HEK293 (cell line): ENCODE results near the gene WWOX.

ENCODE experiments used
- CTCF ChIA-PET: fragments of 350-600 bp; formaldehyde crosslinking; extraction: SDS; loops from one replicate; lab custom pipeline; 2021; ENCODE audit warnings: antibody characterized with exemption; lab: Yijun Ruan, JAX
- POLR2A ChIA-PET: fragments of 300-600 bp; formaldehyde crosslinking; extraction: SDS; loops from one replicate; lab custom pipeline; 2020; ENCODE audit warnings: antibody characterized with exemption, inconsistent platforms; lab: Yijun Ruan, JAX
- H3K27ac ChIP-seq: fragments of 200-500 bp; sonication (Bioruptor generic); 2 replicates; pipeline ENCODE4 v1.5.1; 2014; ENCODE audit warnings: low read depth, low read length, control low read depth, inconsistent platforms; ENCODE audit errors: extremely low read depth
- H3K36me3 ChIP-seq, 2 experiments: fragments of 200-500 bp in 1 of 2; sonication (Bioruptor generic) in 1 of 2; 1 replicate in 1 of 2; 2 replicates in 1 of 2; pipeline ENCODE4 v1.5.1; 2014 to 2017; ENCODE audit warnings: inconsistent platforms in 2 of 2, low read length in 2 of 2; ENCODE audit not compliant: control insufficient read depth in 2 of 2, insufficient read depth in 1 of 2
- H3K4me1 ChIP-seq: fragments of 200-500 bp; sonication (Bioruptor generic); 2 replicates; pipeline ENCODE4 v1.5.1; 2014; ENCODE audit warnings: mild to moderate bottlenecking, low read length, inconsistent platforms; ENCODE audit not compliant: control insufficient read depth, insufficient read depth
- H3K4me3 ChIP-seq: 2 replicates; pipeline ENCODE4 v1.5.1; 2011; ENCODE audit warnings: low read depth, mild to moderate bottlenecking, control low read depth, low read length, moderate library complexity
- H3K9me3 ChIP-seq: fragments of 200-500 bp; sonication (Bioruptor generic); 2 replicates; pipeline ENCODE4 v1.5.1; 2014; ENCODE audit warnings: low read depth, low read length, inconsistent platforms; ENCODE audit not compliant: control insufficient read depth, insufficient read depth
- EGR2 ChIP-seq: fragments of 450-650 bp; formaldehyde crosslinking; IDR thresholded peaks from 2 replicates; pipeline ENCODE4 v1.5.1; 2016; ENCODE audit warnings: low read depth, missing biosample characterization, missing genetic modification characterization
- GFI1B ChIP-seq: fragments of 450-650 bp; formaldehyde crosslinking; IDR thresholded peaks from 2 replicates; pipeline ENCODE4 v1.5.1; 2016; ENCODE audit warnings: missing biosample characterization, missing genetic modification characterization
- PRDM1 ChIP-seq: fragments of 450-650 bp; formaldehyde crosslinking; IDR thresholded peaks from 2 replicates; pipeline ENCODE4; 2016; ENCODE audit warnings: missing biosample characterization, missing genetic modification characterization
- PRDM10 ChIP-seq: fragments of 450-650 bp; formaldehyde crosslinking; IDR thresholded peaks from 2 replicates; pipeline ENCODE4 v1.5.1; 2016; ENCODE audit warnings: missing biosample characterization, missing genetic modification characterization
- RBAK ChIP-seq: fragments of 450-650 bp; formaldehyde crosslinking; IDR thresholded peaks from 2 replicates; pipeline ENCODE4 v1.5.1; 2016; ENCODE audit warnings: missing biosample characterization, missing genetic modification characterization
- ZBTB10 ChIP-seq: fragments of 450-650 bp; formaldehyde crosslinking; IDR thresholded peaks from 2 replicates; pipeline ENCODE4 v1.5.1; 2016; ENCODE audit warnings: missing biosample characterization, missing genetic modification characterization
- ZBTB48 ChIP-seq: fragments of 450-650 bp; formaldehyde crosslinking; IDR thresholded peaks from 2 replicates; pipeline ENCODE4 v1.5.1; 2016; ENCODE audit warnings: missing biosample characterization, missing genetic modification characterization
- ZBTB7A ChIP-seq: fragments of 450-650 bp; formaldehyde crosslinking; IDR thresholded peaks from 2 replicates; pipeline ENCODE4 v1.5.1; 2016; ENCODE audit warnings: low read depth, missing biosample characterization, missing genetic modification characterization
- ZEB2 ChIP-seq: fragments of 450-650 bp; formaldehyde crosslinking; IDR thresholded peaks from 2 replicates; pipeline ENCODE4 v1.5.1; 2016; ENCODE audit warnings: missing biosample characterization, missing genetic modification characterization
- ZNF114 ChIP-seq: fragments of 450-650 bp; formaldehyde crosslinking; IDR thresholded peaks from 2 replicates; pipeline ENCODE4 v1.5.0; 2017; ENCODE audit warnings: missing biosample characterization, missing genetic modification characterization
- ZNF132 ChIP-seq: fragments of 450-650 bp; formaldehyde crosslinking; IDR thresholded peaks from 2 replicates; pipeline ENCODE4 v1.5.1; 2017; ENCODE audit warnings: missing biosample characterization, missing genetic modification characterization, borderline replicate concordance
- ZNF214 ChIP-seq: fragments of 450-650 bp; formaldehyde crosslinking; IDR thresholded peaks from 2 replicates; pipeline ENCODE4 v1.5.1; 2017; ENCODE audit warnings: missing biosample characterization, mild to moderate bottlenecking, missing genetic modification characterization, borderline replicate concordance
- ZNF221 ChIP-seq: fragments of 450-650 bp; formaldehyde crosslinking; IDR thresholded peaks from 2 replicates; pipeline ENCODE4 v1.5.1; 2017; ENCODE audit warnings: missing biosample characterization, missing genetic modification characterization, borderline replicate concordance
- ZNF292 ChIP-seq: fragments of 450-650 bp; formaldehyde crosslinking; IDR thresholded peaks from 2 replicates; pipeline ENCODE4 v1.5.1; 2016; ENCODE audit warnings: low read depth, missing biosample characterization, missing genetic modification characterization, borderline replicate concordance
- ZNF350 ChIP-seq: fragments of 450-650 bp; formaldehyde crosslinking; IDR thresholded peaks from 2 replicates; pipeline ENCODE4 v1.5.0; 2017; ENCODE audit warnings: missing biosample characterization, mild to moderate bottlenecking, missing genetic modification characterization
- ZNF433 ChIP-seq: fragments of 450-650 bp; formaldehyde crosslinking; IDR thresholded peaks from 2 replicates; pipeline ENCODE4 v1.5.1; 2016; ENCODE audit warnings: missing biosample characterization, missing genetic modification characterization, low read depth
- ZNF548 ChIP-seq: fragments of 450-650 bp; formaldehyde crosslinking; IDR thresholded peaks from 2 replicates; pipeline ENCODE4 v1.5.1; 2016; ENCODE audit warnings: missing biosample characterization, missing genetic modification characterization
- ZNF670 ChIP-seq: fragments of 450-650 bp; formaldehyde crosslinking; IDR thresholded peaks from 2 replicates; pipeline ENCODE4 v1.5.1; 2016; ENCODE audit warnings: missing biosample characterization, missing genetic modification characterization, low read depth
- ZNF701 ChIP-seq: fragments of 450-650 bp; formaldehyde crosslinking; IDR thresholded peaks from 2 replicates; pipeline ENCODE4 v1.5.1; 2016; ENCODE audit warnings: missing biosample characterization, missing genetic modification characterization
- ZNF792 ChIP-seq: fragments of 450-650 bp; formaldehyde crosslinking; IDR thresholded peaks from 2 replicates; pipeline ENCODE4 v1.5.1; 2016; ENCODE audit warnings: missing biosample characterization, missing genetic modification characterization
- TF ChIP-seq, protein P1 (sequence below): fragments of 450-650 bp; formaldehyde crosslinking; conservative IDR thresholded peaks from 2 replicates; pipeline ENCODE4 v1.5.1; 2016; ENCODE audit warnings: low read depth, missing biosample characterization, missing genetic modification characterization
- TF ChIP-seq, protein P2 (sequence below): fragments of 450-650 bp; formaldehyde crosslinking; IDR thresholded peaks from 2 replicates; pipeline ENCODE4 v1.5.1; 2016; ENCODE audit warnings: missing biosample characterization, missing genetic modification characterization
- TF ChIP-seq, protein P3 (sequence below): fragments of 450-650 bp; formaldehyde crosslinking; IDR thresholded peaks from 2 replicates; pipeline ENCODE4 v1.5.1; 2016; ENCODE audit warnings: missing biosample characterization, missing genetic modification characterization
- TF ChIP-seq, protein P4 (sequence below): fragments of 450-650 bp; formaldehyde crosslinking; IDR thresholded peaks from 2 replicates; pipeline ENCODE4; 2016; ENCODE audit warnings: missing biosample characterization, missing genetic modification characterization

Gene WWOX

GRCh38 chr16:79143026-79143425 is 1043.6 kb downstream of the WWOX start:
- H3K27ac ChIP-seq, result no peak overlapping the region
- no peaks in the 10 kb centered on the region for H3K36me3 ChIP-seq
- ChIA-PET POLR2A (no interaction called here), CTCF (no interaction called here)
- TF ChIP-seq ZBTB48 (no peak), ZNF433 (tag by site-specific recombination) (no peak), ZBTB10 (tag by site-specific recombination) (no peak), GFI1B (tag by site-specific recombination) (no peak), PRDM1 (tag by site-specific recombination) (no peak), ZNF350 (tag by site-specific recombination) (no peak), ZNF221 (tag by site-specific recombination) (no peak), ZNF132 (tag by site-specific recombination) (no peak), ZNF292 (tag by site-specific recombination) (no peak), ZEB2 (tag by site-specific recombination) (no peak), PRDM10 (no peak), ZNF114 (tag by site-specific recombination) (no peak), RBAK (no peak), ZNF548 (tag by site-specific recombination) (no peak), ZNF792 (tag by site-specific recombination) (no peak), ZBTB7A (tag by site-specific recombination) (no peak)
- TF ChIP-seq, protein P1, sequence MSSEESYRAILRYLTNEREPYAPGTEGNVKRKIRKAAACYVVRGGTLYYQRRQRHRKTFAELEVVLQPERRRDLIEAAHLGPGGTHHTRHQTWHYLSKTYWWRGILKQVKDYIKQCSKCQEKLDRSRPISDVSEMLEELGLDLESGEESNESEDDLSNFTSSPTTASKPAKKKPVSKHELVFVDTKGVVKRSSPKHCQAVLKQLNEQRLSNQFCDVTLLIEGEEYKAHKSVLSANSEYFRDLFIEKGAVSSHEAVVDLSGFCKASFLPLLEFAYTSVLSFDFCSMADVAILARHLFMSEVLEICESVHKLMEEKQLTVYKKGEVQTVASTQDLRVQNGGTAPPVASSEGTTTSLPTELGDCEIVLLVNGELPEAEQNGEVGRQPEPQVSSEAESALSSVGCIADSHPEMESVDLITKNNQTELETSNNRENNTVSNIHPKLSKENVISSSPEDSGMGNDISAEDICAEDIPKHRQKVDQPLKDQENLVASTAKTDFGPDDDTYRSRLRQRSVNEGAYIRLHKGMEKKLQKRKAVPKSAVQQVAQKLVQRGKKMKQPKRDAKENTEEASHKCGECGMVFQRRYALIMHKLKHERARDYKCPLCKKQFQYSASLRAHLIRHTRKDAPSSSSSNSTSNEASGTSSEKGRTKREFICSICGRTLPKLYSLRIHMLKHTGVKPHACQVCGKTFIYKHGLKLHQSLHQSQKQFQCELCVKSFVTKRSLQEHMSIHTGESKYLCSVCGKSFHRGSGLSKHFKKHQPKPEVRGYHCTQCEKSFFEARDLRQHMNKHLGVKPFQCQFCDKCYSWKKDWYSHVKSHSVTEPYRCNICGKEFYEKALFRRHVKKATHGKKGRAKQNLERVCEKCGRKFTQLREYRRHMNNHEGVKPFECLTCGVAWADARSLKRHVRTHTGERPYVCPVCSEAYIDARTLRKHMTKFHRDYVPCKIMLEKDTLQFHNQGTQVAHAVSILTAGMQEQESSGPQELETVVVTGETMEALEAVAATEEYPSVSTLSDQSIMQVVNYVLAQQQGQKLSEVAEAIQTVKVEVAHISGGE (tag by site-specific recombination), result no peak
- H3K9me3 ChIP-seq, result no peaks in the 10 kb centered on the region
- H3K4me1 ChIP-seq, result no peaks in the 10 kb centered on the region
- no peak overlapping the region for H3K4me3 ChIP-seq

- H3K4me3 ChIP-seq, result no peak overlapping the region
- no peaks in the 10 kb centered on the region for H3K4me1 ChIP-seq
- ChIA-PET CTCF (interaction anchor here (0.6 kb wide), 1 partner anchor 1774 kb away, joined by 3 read pairs; no protein-coding TSS in a partner anchor), POLR2A (no interaction called here)
- no peaks in the 10 kb centered on the region for H3K36me3 ChIP-seq
- H3K27ac ChIP-seq, result no peak overlapping the region
- no peaks in the 10 kb centered on the region for H3K9me3 ChIP-seq
- TF ChIP-seq, protein P2, sequence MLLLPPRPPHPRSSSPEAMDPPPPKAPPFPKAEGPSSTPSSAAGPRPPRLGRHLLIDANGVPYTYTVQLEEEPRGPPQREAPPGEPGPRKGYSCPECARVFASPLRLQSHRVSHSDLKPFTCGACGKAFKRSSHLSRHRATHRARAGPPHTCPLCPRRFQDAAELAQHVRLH, result no peak
- TF ChIP-seq ZNF670 (tag by site-specific recombination) (no peak), EGR2 (no peak), ZNF701 (tag by site-specific recombination) (no peak), ZNF214 (tag by site-specific recombination) (no peak), ZNF792 (tag by site-specific recombination) (no peak)
- TF ChIP-seq, protein P3, sequence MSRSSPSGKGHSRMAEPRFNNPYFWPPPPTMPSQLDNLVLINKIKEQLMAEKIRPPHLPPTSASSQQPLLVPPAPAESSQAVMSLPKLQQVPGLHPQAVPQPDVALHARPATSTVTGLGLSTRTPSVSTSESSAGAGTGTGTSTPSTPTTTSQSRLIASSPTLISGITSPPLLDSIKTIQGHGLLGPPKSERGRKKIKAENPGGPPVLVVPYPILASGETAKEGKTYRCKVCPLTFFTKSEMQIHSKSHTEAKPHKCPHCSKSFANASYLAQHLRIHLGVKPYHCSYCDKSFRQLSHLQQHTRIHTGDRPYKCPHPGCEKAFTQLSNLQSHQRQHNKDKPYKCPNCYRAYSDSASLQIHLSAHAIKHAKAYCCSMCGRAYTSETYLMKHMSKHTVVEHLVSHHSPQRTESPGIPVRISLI (tag by site-specific recombination), result no peak
- TF ChIP-seq, protein P4, sequence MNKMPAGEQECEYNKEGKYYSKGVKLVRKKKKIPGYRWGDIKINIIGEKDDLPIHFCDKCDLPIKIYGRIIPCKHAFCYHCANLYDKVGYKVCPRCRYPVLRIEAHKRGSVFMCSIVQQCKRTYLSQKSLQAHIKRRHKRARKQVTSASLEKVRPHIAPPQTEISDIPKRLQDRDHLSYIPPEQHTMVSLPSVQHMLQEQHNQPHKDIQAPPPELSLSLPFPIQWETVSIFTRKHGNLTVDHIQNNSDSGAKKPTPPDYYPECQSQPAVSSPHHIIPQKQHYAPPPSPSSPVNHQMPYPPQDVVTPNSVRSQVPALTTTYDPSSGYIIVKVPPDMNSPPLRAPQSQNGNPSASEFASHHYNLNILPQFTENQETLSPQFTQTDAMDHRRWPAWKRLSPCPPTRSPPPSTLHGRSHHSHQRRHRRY (tag by site-specific recombination), result no peak
These were observed 1050.7 kb downstream of the WWOX start for GRCh38 chr16:79150151-79150550.
